Fibroblast of lung (primary cell): ENCODE measurements around the gene DDX59. TPM values are rescaled to one million over a fixed set of nuclear protein-coding genes. Genes with fewer than 3 reads are reported as not detected.

Experiments
- DNase-seq, 2 donors: peaks; one replicate each; pipeline versions ENCODE4 v3.0.0 to v3.0.0-alpha.2; 2010; ENCODE audit warnings: low read depth in 2 of 2
- H2AFZ ChIP-seq: 2 replicates; pipeline ENCODE4 v1.5.1; 2012; ENCODE audit warnings: low read length, control low read depth, inconsistent platforms
- H3K27ac ChIP-seq: 2 replicates; pipeline ENCODE4 v1.5.1; 2011; ENCODE audit warnings: low read length, control low read depth; ENCODE audit not compliant: insufficient read depth
- H3K27me3 ChIP-seq: 2 replicates; pipeline ENCODE4 v1.5.1; 2011; ENCODE audit warnings: mild to moderate bottlenecking, low read length; ENCODE audit not compliant: control insufficient read depth, insufficient read depth
- H3K36me3 ChIP-seq: 2 replicates; pipeline ENCODE4 v1.5.1; 2011; ENCODE audit warnings: low read length; ENCODE audit not compliant: control insufficient read depth, insufficient read depth
- H3K4me1 ChIP-seq: 2 replicates; pipeline ENCODE4 v1.5.1; 2011; ENCODE audit warnings: low read length; ENCODE audit not compliant: control insufficient read depth, insufficient read depth; ENCODE audit errors: extremely low read depth
- H3K4me2 ChIP-seq: 2 replicates; pipeline ENCODE4 v1.5.1; 2011; ENCODE audit warnings: low read length, control low read depth; ENCODE audit not compliant: insufficient read depth; ENCODE audit errors: extremely low read depth
- H3K4me3 ChIP-seq, 4 experiments: fragments of 200-600 bp in 1 of 4; sonication (generic) in 1 of 4; replicated peaks in 1 of 4; 2 replicates each; pipeline ENCODE4 v1.5.1; 2011 to 2016; ENCODE audit warnings: low read length in 4 of 4, low read depth in 3 of 4, mild to moderate bottlenecking in 3 of 4, control low read depth in 2 of 4, inconsistent platforms in 1 of 4, mixed read lengths in 1 of 4; ENCODE audit not compliant: insufficient read depth in 1 of 4; ENCODE audit errors: control extremely low read depth in 1 of 4
- H3K79me2 ChIP-seq: 2 replicates; pipeline ENCODE4 v1.5.1; 2012; ENCODE audit warnings: mild to moderate bottlenecking, low read length, inconsistent platforms; ENCODE audit not compliant: control insufficient read depth, insufficient read depth
- H3K9ac ChIP-seq: 2 replicates; pipeline ENCODE4 v1.5.1; 2011; ENCODE audit warnings: mild to moderate bottlenecking, low read length, control low read depth; ENCODE audit not compliant: insufficient read depth
- H3K9me3 ChIP-seq: 2 replicates; pipeline ENCODE4 v1.5.1; 2012; ENCODE audit warnings: low read depth, low read length; ENCODE audit not compliant: control insufficient read depth, insufficient read depth
- H4K20me1 ChIP-seq: 2 replicates; pipeline ENCODE4 v1.5.1; 2011; ENCODE audit warnings: low read length; ENCODE audit not compliant: control insufficient read depth, insufficient read depth; ENCODE audit errors: extremely low read depth
- EZH2 ChIP-seq: IDR thresholded peaks from 2 replicates; pipeline ENCODE4 v1.5.1; 2012; ENCODE audit warnings: low read length, control low read depth, mild to moderate bottlenecking; ENCODE audit errors: missing control alignments
- polyA plus RNA-seq, 2 donors: library from polyadenylated mRNA; depleted of rRNA in 1 of 2; stranded (reverse) in 1 of 2; unstranded in 1 of 2; fragments of >200 nt; gene quantifications; 2 replicates each; pipeline ENCODE4 v1.2.1, GENCODE V29; 2011 to 2012; ENCODE audit warnings: missing spikeins in 1 of 2
- total RNA-seq: library from RNA; depleted of rRNA; stranded (reverse); fragments of >200 nt; gene quantifications from 2 replicates; pipeline ENCODE4 v1.2.1, GENCODE V29; 2014
- TF ChIP-seq, protein P1 (sequence below), 2 donors: IDR thresholded peaks in 1 of 2; conservative IDR thresholded peaks in 1 of 2; 1 replicate in 1 of 2; 2 replicates in 1 of 2; pipeline ENCODE4 v1.5.1; 2011 to 2012; ENCODE audit warnings: low read length in 2 of 2, control low read depth in 1 of 2, inconsistent platforms in 1 of 2, low read depth in 1 of 2, mild to moderate bottlenecking in 1 of 2

DDX59 gene
- total and polyA plus RNA-seq, 2 donors (not counting 1 experiment from before 2014, with no cell fraction given), result 14.0 to 18.7 TPM

DNA sequence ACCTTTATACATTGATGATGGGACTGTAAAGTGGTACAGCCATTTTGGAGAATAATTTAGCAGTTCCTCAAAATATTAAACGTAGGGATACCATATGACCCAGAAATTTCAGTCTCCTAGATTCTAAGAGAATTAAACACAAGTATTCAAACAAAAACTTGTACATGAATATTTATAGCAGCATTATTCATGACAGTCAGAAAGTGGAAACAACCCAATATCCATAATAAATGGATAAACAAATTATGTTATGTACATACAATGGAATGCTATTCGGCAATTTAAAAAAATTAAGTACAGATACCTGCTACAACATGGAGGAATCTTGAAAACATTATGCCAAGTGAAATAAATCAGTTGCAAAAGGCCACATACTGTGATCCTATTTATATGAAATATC, 16.9 kb upstream of the DDX59 start:
- Histone ChIP-seq H3K4me3 (no peak overlapping the region), H3K4me2 (no peak overlapping the region), H3K4me1 (no peaks in the 10 kb centered on the region), H3K27ac (no peak overlapping the region), H3K79me2 (no peaks in the 10 kb centered on the region), H2AFZ (no peak overlapping the region), H3K27me3 (no peaks in the 10 kb centered on the region), H3K36me3 (no peaks in the 10 kb centered on the region), H3K9ac (no peak overlapping the region), H3K9me3 (no peaks in the 10 kb centered on the region), H4K20me1 (no peaks in the 10 kb centered on the region)
- no peak for DNase-seq
- TF ChIP-seq, protein P1, sequence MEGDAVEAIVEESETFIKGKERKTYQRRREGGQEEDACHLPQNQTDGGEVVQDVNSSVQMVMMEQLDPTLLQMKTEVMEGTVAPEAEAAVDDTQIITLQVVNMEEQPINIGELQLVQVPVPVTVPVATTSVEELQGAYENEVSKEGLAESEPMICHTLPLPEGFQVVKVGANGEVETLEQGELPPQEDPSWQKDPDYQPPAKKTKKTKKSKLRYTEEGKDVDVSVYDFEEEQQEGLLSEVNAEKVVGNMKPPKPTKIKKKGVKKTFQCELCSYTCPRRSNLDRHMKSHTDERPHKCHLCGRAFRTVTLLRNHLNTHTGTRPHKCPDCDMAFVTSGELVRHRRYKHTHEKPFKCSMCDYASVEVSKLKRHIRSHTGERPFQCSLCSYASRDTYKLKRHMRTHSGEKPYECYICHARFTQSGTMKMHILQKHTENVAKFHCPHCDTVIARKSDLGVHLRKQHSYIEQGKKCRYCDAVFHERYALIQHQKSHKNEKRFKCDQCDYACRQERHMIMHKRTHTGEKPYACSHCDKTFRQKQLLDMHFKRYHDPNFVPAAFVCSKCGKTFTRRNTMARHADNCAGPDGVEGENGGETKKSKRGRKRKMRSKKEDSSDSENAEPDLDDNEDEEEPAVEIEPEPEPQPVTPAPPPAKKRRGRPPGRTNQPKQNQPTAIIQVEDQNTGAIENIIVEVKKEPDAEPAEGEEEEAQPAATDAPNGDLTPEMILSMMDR (conservative IDR thresholded peaks at IDR 0.05 in 1 of 2, IDR thresholded peaks at IDR 0.05 in 1 of 2; ENCODE audit: low read depth in 1 of 2, low read length in 2 of 2), result no peak
- TF ChIP-seq EZH2, result no peak

GRCh38 chr1:200684015-200684414, 14.3 kb upstream of the DDX59 start:
- Histone ChIP-seq H3K4me3 (no peak overlapping the region), H3K9me3 (no peaks in the 10 kb centered on the region), H3K4me2 (no peak overlapping the region), H3K27me3 (no peaks in the 10 kb centered on the region), H4K20me1 (no peaks in the 10 kb centered on the region), H3K9ac (no peak overlapping the region), H3K36me3 (no peaks in the 10 kb centered on the region), H3K4me1 (no peaks in the 10 kb centered on the region), H2AFZ (no peak overlapping the region), H3K27ac (no peak overlapping the region), H3K79me2 (no peaks in the 10 kb centered on the region)
- TF ChIP-seq, protein P1 (conservative IDR thresholded peaks at IDR 0.05 in 1 of 2, IDR thresholded peaks at IDR 0.05 in 1 of 2; ENCODE audit: low read depth in 1 of 2, low read length in 2 of 2), result no peak
- no peak for TF ChIP-seq EZH2
- DNase-seq, result peak in 1 of 2 donors; percentile 6

DNA sequence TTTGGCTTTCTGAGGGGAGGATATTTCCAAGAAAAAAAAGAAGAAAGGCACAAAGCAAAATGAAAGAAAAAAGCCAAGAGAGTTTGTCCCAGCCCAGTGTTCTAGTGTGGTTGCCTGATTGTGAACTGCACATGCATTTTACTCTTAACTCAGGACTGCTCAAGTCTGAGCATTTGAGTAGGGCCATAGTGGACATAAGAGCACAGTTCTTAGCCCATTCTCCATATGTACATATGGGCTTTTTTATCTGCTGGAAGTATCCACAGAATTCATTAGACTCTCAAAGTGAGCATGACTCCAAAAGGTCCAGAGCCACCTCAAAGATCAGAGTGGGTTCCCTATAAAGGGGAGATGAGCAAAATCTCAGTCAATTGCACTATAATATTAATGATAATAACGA, 13.6 kb upstream of the DDX59 start:
- no peaks in the 10 kb centered on the region for H3K79me2 ChIP-seq
- no peak overlapping the region for H3K4me2 ChIP-seq
- H2AFZ ChIP-seq, result no peak overlapping the region
- TF ChIP-seq, protein P1 (conservative IDR thresholded peaks at IDR 0.05 in 1 of 2, IDR thresholded peaks at IDR 0.05 in 1 of 2; ENCODE audit: low read depth in 1 of 2, low read length in 2 of 2), result no peak
- TF ChIP-seq EZH2, result no peak
- H3K36me3 ChIP-seq, result no peaks in the 10 kb centered on the region
- H3K4me1 ChIP-seq, result no peaks in the 10 kb centered on the region
- no peak overlapping the region for H3K27ac ChIP-seq
- no peaks in the 10 kb centered on the region for H4K20me1 ChIP-seq
- H3K27me3 ChIP-seq, result no peaks in the 10 kb centered on the region
- no peak for DNase-seq
- no peaks in the 10 kb centered on the region for H3K9me3 ChIP-seq
- no peak overlapping the region for H3K4me3 ChIP-seq
- H3K9ac ChIP-seq, result no peak overlapping the region
